ENCODE measurements around the gene GPR141. TPM values are rescaled to one million over a fixed set of nuclear protein-coding genes. Genes with fewer than 3 reads are reported as not detected.

The GPR141 gene
- polyA plus RNA-seq, 1 of the 3 experiments (the other 2 are of a cell fraction) = not detected

GRCh38 chr7:37730501-37730900 is 46.9 kb downstream of the GPR141 start:
- TF ChIP-seq USF2 (IDR thresholded peaks at IDR 0.05; ENCODE audit: borderline replicate concordance, low read depth, low read length) (no peak), TAF1 (IDR thresholded peaks at IDR 0.05; ENCODE audit: borderline replicate concordance, low read depth, low read length) (no peak), USF1 (IDR thresholded peaks at IDR 0.05; ENCODE audit: borderline replicate concordance, low read depth) (no peak), MAX (IDR thresholded peaks at IDR 0.05; ENCODE audit: low read depth) (no peak), MXI1 (IDR thresholded peaks at IDR 0.05; ENCODE audit: low read depth, low read length) (no peak), ZBTB33 (IDR thresholded peaks at IDR 0.05; ENCODE audit: borderline replicate concordance, low read depth) (no peak), GABPA (IDR thresholded peaks at IDR 0.05; ENCODE audit: low read depth) (no peak), FOXM1 (IDR thresholded peaks at IDR 0.05; ENCODE audit: low read depth) (no peak), SIN3A (IDR thresholded peaks at IDR 0.05; ENCODE audit: borderline replicate concordance, low read depth, low read length) (no peak), ELF1 (IDR thresholded peaks at IDR 0.05) (no peak), POLR2AphosphoS5 (IDR thresholded peaks at IDR 0.05; ENCODE audit: low read depth, low read length) (no peak), EZH2phosphoT487 (IDR thresholded peaks at IDR 0.05; ENCODE audit: borderline replicate concordance, low read depth) (no peak)
- Histone ChIP-seq H3K4me1 (ENCODE audit: control insufficient read depth in 1 of 2, insufficient read depth in 2 of 2, low read depth in 1 of 2, low read length in 1 of 2) (no peaks in the 10 kb centered on the region), H4K20me1 (ENCODE audit: insufficient read depth) (no peaks in the 10 kb centered on the region), H3F3A (replicated peaks; ENCODE audit: insufficient read depth) (no peaks in the 10 kb centered on the region), H3K9me2 (no peaks in the 10 kb centered on the region), H3K4me2 (no peak overlapping the region), H3K9me3 (peaks cover 3% of the 10 kb centered on the region; the same call in 1 of the 2 replicates), H2AFZ (ENCODE audit: low read depth) (no peak overlapping the region), H3K79me2 (ENCODE audit: insufficient read depth) (no peaks in the 10 kb centered on the region), H3K27ac (ENCODE audit: low read depth in 2 of 2, low read length in 1 of 2) (no peak overlapping the region), H3K27me3 (ENCODE audit: insufficient read depth) (no peaks in the 10 kb centered on the region), H3K4me3 (ENCODE audit: low read depth in 2 of 2, low read length in 1 of 2) (no peak overlapping the region), H3K9ac (no peak overlapping the region), H3K36me3 (replicated peaks in 1 of 2; ENCODE audit: control insufficient read depth in 1 of 2, insufficient read depth in 2 of 2, low read length in 1 of 2) (no peaks in the 10 kb centered on the region)
- no peak for DNase-seq
- ChIA-PET POLR2A (no interaction called here), CTCF (interaction anchor here (1.2 to 2.8 kb wide), 4 partner anchors 15 to 522 kb away, joined by 3 to 13 read pairs (median 6); no protein-coding TSS in a partner anchor)
- WGBS (ENCODE audit: low lambda C conversion rate) = 24% methylated on average over 4 of the region's 4 CpGs

- H3K79me2 ChIP-seq (ENCODE audit: insufficient read depth) = no peaks in the 10 kb centered on the region
- 27% methylated on average over 3 of the region's 3 CpGs for WGBS (ENCODE audit: low lambda C conversion rate)
- H3K4me2 ChIP-seq = no peak overlapping the region
- POLR2A ChIA-PET = no interaction called here
- no peaks in the 10 kb centered on the region; the same call in 1 of the 2 replicates for H3K9me3 ChIP-seq
- CTCF ChIA-PET = interaction anchor here (0.5 to 3.7 kb wide), 24 partner anchors 8 to 523 kb away, joined by 3 to 30 read pairs (median 4); no protein-coding TSS in a partner anchor
- no peak for TF ChIP-seq ELF1 (IDR thresholded peaks at IDR 0.05)
- TF ChIP-seq USF1 (IDR thresholded peaks at IDR 0.05; ENCODE audit: borderline replicate concordance, low read depth) = no peak
- TF ChIP-seq RAD21 (IDR thresholded peaks at IDR 0.05; ENCODE audit: low read length) = peak; percentile 67
- TF ChIP-seq FOXM1 (IDR thresholded peaks at IDR 0.05; ENCODE audit: low read depth) = no peak
- no peak for TF ChIP-seq FOSL2 (IDR thresholded peaks at IDR 0.05; ENCODE audit: borderline replicate concordance, low read depth)
- no peak for TF ChIP-seq EP300 (IDR thresholded peaks at IDR 0.05; ENCODE audit: borderline replicate concordance in 1 of 2, low read depth in 1 of 2, low read length in 1 of 2)
- no peak for TF ChIP-seq POLR2AphosphoS5 (IDR thresholded peaks at IDR 0.05; ENCODE audit: low read depth, low read length)
- TF ChIP-seq YY1 (IDR thresholded peaks at IDR 0.05; ENCODE audit: low read depth) = no peak
- no peaks in the 10 kb centered on the region for H4K20me1 ChIP-seq (ENCODE audit: insufficient read depth)
- no peaks in the 10 kb centered on the region for H3K27me3 ChIP-seq (ENCODE audit: insufficient read depth)
- H3K4me1 ChIP-seq (ENCODE audit: control insufficient read depth in 1 of 2, insufficient read depth in 2 of 2, low read depth in 1 of 2, low read length in 1 of 2) = no peaks in the 10 kb centered on the region
- no peak overlapping the region for H3K27ac ChIP-seq (ENCODE audit: low read depth in 2 of 2, low read length in 1 of 2)
- H3K9ac ChIP-seq = no peak overlapping the region
- no peaks in the 10 kb centered on the region for H3F3A ChIP-seq (replicated peaks; ENCODE audit: insufficient read depth)
- no peak overlapping the region for H2AFZ ChIP-seq (ENCODE audit: low read depth)
- H3K9me2 ChIP-seq = no peaks in the 10 kb centered on the region
- DNase-seq = peak; percentile 51
- H3K4me3 ChIP-seq (ENCODE audit: low read depth in 2 of 2, low read length in 1 of 2) = no peak overlapping the region
- no peaks in the 10 kb centered on the region for H3K36me3 ChIP-seq (replicated peaks in 1 of 2; ENCODE audit: control insufficient read depth in 1 of 2, insufficient read depth in 2 of 2, low read length in 1 of 2)
Observed at GRCh38 chr7:37732253-37732652, 48.7 kb downstream of the GPR141 start.
